NCI-H1417 treated with DMSO at 0.1 percent for 48 hours (cell line): ENCODE measurements around the gene SLC25A51.

Experiments
- DNase-seq: peaks from one replicate; lab custom pipeline; 2025; lab: John Stamatoyannopoulos, UW

Gene SLC25A51, protein sequence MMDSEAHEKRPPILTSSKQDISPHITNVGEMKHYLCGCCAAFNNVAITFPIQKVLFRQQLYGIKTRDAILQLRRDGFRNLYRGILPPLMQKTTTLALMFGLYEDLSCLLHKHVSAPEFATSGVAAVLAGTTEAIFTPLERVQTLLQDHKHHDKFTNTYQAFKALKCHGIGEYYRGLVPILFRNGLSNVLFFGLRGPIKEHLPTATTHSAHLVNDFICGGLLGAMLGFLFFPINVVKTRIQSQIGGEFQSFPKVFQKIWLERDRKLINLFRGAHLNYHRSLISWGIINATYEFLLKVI

DNA sequence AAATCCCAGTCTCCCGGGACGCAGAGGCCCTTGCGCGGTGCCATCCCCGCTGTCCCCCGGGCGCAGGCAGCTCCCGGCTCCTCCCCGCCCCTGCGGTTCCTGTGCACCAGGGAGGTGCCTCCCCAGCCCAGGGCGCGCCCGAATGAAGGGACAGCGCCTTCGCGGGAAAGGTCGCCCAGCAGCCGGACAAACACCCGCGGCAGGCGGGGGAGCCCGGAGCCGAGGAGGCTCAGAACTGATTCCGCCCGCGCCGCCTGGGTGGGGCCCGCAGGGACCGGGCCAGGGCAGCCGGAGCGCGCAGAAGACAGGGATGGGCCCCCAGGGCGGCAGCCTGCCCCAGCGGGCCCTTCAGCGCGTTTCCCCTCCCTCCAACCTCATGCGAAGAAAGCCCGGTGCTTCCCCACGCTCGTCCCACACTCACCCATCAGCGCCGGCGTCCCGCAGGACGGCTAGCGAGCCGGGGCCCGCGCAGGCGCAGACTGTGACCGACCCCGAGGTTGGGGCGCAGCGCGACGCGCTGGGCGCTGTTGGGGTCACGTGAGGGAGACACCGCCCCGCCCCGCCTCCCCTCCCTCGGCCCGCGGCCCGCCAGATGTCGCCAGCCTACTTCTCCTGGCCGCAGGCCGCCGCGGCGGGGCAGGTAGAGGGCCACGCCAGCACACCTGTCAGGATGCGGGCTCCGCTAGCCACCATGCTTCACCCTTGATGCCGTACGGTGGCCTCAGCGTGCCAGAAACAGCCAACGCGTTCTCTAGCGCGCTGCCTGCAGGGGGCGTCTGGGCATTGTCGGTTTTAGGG, at the start of gene SLC25A51:
SLC25A51 (minus strand) TSS at position 481 of the 798 bp plus-strand sequence. CDS start 15,577 bp downstream, outside the sequence.
- DNase-seq, result peak; percentile 29

DNA sequence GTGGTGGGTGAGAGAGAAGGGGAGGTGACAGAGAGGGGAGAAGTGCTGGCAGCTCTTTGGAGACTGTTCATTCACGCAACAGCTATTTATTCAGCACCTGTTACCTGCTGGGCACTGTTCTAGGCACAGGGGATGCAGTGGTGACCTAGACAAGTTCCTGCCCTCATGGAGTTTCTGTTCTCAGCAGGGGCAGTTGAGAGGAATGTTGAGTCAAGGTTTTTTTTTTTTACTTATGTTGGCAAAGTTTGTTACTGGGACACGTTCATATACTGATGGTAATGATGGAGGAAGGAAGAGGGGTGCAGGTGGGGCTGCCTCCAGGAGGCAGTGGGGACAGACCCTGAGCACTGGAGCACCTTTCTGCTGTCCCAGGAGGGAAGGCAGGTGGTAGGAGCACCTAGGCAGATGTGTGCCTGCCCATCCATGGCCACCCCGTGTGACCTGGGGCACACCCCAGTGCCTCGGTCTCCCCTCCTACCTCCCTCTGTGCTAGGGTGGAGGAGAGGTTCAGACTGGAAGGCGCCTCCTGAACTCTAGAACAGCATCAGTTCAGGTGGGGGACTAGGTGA, 49.4 kb upstream of the SLC25A51 start:
- no peak for DNase-seq

DNA sequence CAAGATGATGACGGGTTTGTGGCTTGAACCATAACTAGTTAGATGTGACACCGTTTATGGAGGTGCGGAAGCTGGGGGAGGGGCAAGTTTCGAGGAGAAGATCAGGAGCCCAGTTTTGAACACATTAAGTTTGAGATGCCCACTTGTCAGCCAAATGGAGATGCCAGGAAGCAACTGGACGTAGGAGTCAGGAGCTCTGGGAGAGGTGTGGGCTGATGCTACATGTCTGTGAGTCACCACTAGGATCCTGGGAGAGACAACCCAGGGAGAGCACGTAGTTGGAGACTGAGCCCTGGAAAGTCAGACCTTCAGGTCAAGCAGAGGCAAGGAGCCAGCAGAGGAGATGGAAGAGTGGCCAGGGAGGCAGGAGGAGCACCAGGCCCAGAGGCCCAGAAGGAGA, 48.8 kb upstream of the SLC25A51 start:
- no peak for DNase-seq

DNA sequence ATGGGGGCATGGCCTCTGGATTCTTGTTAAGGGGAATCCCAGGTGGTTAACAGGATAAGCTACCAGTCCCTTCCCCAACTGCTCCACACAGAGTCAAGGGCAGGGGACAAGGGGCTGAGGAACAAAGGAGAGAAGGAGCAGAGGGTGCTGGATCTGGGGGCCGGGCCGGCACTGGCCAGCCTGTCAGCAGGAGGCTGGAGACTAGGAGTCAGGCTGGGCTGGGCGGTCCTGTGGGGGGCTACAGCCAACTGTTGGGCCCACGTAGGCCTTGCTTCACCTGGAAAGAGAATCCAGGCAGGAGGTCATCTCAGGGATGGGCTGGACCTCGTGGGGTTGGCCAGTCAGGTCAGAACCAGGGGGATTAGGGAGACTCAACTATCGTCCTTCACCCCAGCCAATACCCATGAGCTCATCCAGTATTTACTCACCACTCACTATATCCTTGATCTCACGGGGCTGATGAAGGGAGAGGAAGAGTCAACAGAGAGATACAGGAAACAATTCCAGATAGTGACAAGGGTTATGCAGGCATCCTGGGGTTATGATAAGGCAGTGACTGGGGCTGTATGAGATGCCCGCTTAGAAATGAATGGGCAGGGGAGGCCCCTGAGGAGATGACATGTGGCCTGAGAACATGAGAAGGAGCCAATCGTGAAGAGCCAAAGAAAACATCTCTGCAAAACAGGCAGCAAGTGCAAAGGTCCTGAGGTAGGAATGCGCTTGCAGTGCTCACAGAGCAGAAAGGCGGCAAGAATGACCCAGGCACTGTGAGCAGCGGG, 47.9 kb upstream of the SLC25A51 start:
- no peak for DNase-seq

DNA sequence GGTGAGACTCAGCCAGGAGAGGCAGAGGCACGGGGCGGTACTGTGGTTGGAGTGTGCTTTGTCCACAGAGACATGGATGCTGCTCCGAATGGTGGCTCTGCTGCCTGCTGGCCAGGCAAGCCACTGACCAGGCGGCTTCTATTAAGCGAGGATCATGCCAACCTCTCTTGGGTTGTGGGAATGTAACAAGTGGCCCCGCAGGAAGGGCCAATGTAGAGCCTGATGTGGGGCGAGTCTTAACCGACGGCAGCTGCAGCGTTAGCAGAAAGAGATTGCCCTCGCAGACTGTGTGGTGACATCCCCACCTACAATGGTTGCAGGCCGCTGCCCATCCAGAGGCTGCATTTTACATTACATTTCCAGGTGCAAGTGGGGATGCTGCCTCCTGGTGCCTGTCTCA, 46.6 kb upstream of the SLC25A51 start:
- DNase-seq, result no peak

DNA sequence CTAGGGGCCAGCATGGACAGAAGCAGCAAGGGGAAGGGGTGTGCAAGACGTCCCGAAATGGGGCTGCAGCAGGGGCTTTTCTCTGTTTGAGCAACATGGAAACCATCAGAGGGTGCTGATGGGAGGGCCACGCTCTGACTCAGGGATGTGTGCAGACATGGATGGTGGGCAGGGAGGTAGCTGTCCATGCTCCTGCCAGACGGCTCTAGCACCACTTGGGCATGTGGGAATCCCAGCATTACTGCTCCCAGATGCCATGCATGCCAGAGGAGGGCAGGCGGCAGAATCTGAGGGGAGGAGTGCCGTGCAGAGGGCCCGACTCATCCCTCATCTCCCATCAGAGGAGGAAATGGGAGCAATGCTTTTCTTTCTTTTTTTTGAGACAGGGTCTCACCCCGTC, 45.6 kb upstream of the SLC25A51 start:
- no peak for DNase-seq

DNA sequence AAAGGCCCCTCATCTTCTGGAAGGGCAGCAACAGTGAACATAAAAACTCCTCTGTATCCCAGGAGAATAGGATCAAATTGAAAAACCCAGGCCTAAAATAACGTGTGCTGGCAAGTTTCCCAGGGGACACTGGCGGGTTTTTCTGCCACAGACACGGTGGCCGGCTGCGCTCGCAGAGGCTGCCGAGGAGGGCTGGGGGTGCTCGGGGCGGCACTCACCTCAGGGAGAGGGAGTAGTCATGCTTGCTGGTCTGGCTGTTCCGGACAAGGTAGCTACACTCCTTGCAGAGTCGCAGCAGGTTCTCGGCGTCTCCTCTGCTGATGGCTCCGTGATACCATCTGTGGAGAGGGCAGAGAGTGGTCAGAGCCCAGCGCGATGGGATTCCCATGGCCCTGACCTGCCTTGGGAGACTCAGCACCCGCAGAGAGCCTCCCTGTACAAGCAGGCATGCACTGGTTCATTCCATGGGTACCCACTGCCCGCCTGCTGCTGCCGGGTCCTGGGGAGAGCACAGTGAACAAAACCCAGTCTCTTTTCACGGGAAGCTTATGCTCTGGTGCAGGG, 44.6 kb upstream of the SLC25A51 start:
- DNase-seq, result no peak

DNA sequence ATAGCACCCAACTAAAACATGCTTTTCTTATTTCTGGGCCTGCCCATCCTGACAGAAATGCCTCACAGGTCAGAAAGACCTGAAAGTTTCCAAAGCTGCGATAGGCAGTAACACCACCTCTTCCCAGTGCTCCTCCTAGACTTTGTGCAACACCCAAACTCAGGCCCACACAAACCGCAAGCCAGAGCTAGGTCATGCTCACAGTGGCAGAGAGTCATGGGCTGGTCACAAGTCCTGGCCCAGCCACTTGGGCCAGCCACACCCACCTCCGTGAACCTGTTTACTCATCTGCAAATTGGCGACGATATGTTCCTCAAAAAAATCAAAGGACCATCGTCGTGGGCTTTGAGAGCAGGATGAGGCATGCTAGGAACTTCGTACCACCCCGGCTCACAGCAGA, 44.0 kb upstream of the SLC25A51 start:
- no peak for DNase-seq

DNA sequence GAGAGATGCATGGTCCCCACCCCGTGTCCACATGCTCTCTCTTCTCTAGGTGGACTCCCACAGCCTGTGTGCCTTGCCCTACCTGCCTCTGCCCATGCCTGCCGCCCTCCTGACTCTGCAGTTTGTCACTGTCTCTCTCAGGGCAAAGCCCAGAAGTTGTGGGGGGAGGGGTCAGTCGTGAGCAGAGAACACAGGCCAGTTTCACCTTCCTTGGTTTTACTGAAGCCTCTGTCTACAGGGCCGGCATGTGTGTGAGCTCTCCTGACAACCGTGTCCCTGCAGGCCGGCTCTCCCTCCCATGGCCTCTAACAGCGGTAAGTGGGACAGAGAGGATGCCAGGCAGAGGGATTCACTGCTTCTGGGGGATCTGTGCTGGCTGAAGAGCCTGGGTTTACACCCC, 43.5 kb upstream of the SLC25A51 start:
- DNase-seq, result no peak

DNA sequence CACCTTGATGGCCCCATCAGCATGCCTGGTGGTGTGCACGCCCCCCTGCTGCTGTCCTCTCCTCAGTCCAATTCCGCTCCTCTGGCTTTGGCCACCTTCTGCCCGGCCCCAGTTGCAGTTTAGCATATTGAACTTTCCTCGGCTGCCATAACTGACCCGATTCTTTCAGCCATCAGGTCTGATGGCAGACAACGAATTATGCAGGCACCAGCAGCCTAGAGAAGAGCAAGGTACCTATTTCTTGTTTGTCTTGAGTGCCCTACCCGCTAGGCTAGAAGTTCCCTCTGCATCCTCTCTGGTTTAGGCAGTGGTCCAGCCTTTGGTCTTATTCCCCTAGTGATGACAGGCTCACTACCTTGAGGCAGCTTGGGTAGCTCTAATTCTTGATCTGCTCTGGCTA, 43.0 kb upstream of the SLC25A51 start:
- DNase-seq, result no peak

DNA sequence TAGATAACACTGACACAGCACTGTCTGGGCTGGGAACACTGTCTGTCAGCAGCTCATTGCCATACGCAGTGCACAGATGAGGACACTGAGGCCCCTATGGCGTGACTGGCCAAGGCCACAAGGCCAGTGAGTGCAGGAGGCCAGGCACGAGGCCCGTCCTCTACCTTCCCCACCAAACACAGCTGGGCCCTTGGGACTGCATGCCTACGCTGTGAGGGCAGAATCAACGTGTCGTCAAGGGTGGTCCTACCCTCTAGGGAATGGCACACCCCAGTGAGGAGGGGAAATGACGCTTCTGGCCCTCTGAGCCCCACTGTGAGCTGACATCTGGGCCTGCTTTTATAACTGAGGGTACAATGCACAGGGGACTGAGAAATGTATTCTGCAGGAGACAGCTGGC, 42.1 kb upstream of the SLC25A51 start:
- DNase-seq, result no peak

DNA sequence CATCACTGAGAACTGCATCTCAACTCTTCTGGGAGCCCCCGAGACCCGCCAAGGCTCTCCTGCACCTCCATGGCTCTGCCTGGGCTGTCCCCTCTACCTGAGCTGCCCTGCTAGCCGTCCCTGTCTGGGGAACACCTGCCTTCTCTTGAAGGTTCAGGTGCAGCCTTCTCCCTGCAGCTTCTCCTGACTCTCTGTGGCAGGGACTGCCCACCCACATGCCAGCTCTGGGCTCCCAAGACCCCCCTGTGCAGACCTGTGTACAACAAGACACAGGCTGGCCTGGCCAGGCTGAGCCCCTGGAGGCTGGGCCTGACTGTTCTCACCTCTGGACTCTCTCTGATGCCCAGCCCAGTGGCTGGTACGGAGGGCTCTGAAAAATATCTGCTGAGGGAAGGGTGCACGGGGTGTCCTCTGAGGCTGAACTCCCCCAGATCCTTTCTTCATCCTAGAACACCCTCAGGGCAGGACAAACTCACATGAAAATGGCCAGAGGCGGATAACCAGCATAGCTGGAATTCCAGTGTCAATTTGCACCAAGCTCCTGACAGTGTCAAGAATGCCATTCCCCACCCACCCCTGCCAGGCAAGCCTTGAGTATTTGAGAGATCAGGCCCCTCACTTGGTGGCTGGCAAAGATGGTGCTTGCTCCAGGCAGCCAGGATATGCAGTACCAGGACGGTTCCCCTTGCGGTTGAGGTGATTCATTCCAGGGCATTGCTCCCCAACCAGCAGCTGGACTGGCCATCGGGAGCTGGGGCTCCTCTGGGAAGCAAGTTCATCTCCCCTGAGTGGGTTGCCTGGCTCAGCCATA, 40.9 kb upstream of the SLC25A51 start:
- DNase-seq, result no peak

DNA sequence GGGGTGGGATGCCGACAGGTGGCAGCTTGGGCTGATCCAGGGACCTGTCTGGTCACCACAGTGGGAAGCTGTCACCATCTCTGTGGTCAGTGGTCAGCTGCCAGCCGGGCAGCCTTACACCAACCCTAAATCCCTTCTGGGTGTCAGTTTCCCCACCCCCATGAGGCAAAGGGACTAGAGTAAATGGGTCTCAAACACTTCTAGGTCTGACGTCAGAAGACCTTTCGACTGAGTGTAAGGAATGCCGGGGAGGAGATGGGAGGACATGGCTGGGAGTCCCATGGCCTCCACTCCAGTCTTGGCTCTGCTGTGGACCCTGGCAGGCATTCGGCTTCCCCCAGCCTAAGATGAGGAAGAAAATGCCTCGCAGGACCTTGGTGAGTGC, 40.3 kb upstream of the SLC25A51 start:
- no peak for DNase-seq

DNA sequence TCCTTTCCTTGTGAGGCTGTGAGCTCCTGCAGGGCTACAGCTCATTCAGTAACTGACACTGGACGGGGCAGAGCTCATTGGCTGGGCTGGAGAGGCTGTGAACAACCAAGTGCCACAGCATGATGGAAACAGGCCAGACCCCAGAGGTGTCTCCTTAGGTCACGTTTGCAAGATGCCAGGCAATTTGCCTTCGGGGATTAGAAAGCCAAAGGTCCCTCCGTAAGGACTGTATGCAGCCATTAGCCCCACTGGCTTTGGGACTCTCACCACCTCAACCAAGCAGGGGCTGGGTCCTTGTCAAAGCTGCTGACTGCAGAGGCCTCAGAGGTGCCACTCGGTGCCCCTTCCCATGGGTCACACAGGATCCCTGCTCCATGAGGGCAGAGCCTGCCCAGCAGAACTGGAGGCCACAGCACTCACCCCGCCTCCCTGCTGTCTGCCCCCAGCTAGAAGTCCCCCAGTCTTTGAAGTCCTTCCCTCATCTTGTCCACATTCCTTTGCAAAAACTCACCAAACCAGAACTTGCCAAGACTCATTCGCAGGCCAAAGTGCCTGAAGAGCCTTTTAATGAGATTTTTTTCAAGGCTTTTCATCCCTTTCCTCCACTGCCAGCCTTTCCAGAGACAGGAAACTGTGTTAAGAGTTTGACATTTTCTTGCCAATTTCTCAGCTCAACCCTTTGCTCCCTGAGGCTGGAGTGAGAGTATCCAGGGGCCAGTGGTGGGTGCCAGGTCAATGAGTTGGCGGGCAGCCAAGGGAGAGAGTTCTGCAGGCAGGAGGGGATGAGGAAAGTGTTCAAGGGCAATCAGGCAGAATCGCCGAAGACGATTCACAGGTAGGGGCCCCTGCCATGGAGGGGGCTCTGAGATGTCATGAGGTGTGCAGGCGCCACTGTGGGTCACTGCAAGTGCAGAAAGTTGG, 39.7 kb upstream of the SLC25A51 start:
- no peak for DNase-seq

DNA sequence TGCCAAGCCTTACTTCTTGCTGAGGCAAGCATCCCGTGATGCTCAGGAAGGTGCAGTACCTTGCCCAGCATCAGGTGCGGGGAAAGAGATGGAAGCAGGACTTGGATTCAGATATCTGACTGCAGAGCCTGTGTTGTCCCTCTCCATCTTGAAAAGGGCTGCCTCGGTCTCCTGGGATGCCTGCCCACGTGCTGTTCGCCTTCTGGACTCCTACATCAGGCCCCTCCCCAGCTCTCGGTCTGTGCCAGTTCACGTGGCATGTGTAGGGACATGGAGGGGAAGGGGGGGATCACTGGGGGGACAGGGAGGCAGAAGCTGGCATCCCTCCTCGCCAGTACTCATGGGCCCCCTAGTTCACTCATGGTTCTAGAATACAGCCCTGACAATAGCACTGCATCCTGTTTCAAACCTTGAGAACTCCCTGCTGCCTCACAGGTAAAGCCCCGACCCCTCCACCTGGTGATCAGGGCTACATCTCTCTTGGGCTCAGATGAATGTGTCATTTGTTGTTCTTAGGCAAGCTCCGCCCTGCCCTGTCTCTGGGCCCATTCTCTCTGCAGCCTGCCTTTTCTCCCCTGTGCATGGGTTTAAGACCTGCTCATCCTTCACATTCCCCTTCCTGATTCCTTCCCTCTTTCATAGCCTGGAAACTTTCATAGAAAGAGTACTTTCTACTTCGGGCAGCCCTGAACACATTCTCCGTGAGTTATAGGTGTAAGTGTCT, 38.9 kb upstream of the SLC25A51 start:
- no peak for DNase-seq

DNA sequence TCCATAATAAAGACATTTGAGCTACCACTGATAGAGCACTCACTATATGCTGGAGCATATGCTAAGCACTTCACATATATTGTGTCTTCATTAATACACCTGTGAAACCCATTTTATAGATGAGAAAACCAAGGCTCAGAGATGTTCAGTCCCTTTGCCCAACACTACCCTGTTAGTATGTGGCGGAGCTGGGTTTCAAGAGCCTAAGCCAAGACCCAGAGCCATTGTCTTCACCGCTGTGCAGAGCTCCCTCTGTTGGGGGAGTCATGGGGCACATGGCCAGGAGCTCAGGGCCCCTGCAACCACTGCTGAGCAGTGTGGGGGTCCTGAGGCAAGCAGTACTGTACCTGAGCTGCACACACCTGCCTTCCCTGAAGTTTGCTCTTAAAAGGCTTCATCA, 37.3 kb upstream of the SLC25A51 start:
- no peak for DNase-seq

DNA sequence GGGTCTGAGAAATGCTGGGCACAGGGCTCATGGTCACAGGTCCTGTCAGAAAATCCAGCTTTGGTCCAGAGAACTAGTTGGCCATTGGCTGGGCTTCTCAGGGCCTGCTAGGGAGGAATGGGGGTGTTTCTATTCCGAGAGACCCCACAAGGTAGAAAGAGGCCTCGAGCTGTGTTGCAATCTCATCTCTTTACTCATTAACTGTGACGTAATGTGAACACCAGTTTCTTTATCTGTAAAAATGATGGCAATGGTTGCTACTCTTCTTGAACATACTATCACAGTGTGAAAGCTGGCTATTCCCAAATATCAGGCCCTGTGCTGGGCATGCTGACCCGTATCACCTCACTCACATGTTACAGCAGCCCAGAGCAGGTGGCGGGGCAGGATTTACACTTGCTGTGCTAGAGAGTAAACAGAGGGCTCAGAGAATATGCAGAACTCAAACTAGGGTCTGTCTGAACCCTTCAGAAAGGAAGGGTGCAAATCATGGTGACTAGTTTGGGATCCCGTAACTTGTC, 35.7 kb upstream of the SLC25A51 start:
- no peak for DNase-seq

DNA sequence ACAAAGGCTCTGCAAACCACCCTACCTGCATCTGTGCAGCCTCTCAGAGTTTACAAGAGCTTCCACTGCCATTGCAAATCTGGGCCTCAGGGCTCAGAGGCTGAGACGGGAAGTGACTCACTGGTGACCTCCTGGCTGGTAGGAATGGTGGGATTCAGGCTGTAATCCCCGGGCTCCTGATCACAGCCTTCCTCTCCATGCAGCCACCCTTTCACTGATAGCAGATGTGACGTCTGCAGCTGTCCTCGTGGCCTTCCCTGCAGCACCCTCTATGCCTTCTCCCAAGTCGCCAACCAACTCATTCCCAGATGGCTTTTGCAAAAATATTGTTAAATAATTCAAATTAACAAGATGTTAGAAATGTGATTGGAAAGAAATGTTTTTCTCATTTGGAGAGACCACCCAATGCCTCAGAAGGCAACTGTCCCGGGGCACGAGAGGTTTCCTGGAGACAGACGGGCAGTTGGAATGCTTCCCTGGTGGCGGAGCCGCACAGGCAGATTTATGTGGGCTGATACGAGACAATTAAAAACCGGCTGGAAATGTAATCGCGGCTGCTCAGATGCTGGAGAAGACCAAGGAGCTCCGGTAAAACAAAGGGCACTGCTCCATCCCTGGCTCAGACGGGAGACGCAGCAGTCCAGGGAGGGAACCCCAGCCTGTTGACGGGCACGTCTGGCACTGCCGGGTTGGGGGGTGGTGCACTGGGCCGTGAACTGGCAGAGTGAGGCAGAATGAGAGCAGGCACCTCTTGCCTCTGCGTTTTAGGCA, 34.4 kb upstream of the SLC25A51 start:
- DNase-seq, result no peak
